ENCODE measurements around the gene PBX1. TPM values are rescaled to one million over a fixed set of nuclear protein-coding genes. Genes with fewer than 3 reads are reported as not detected.

Gene PBX1
- total and polyA plus RNA-seq, 8 donors = 11.0 to 113 (median 23.0) TPM

- Histone ChIP-seq H3K9me3 (no peaks in the 10 kb centered on the region), H3K36me3 (peaks cover 7 to 52% (median 41%) of the 10 kb centered on the region in 4 donors), H3K27ac (no peak overlapping the region), H3K27me3 (no peaks in the 10 kb centered on the region), H3K4me1 (peaks cover 0 to 49% (median 17%) of the 10 kb centered on the region in 4 donors), H3K4me3 (no peak overlapping the region)
- intact Hi-C loops (cut with DNase I; ENCODE audit: low total_unique reads) = no loop called here
- TF ChIP-seq POLR2A (IDR thresholded peaks at IDR 0.05) = no peak
- TF ChIP-seq POLR2AphosphoS5 (IDR thresholded peaks at IDR 0.05) = no peak
- TF ChIP-seq CTCF (IDR thresholded peaks at IDR 0.05) = no peak
- TF ChIP-seq EP300 (IDR thresholded peaks at IDR 0.05) = no peak
- no peak for DNase-seq
- 56 to 67% (median 60%) methylated on average over 4 of the region's 4 CpGs for WGBS, 5 donors
Measured at GRCh38 chr1:164805399-164805798, 246.4 kb downstream of the PBX1 start.

DNA sequence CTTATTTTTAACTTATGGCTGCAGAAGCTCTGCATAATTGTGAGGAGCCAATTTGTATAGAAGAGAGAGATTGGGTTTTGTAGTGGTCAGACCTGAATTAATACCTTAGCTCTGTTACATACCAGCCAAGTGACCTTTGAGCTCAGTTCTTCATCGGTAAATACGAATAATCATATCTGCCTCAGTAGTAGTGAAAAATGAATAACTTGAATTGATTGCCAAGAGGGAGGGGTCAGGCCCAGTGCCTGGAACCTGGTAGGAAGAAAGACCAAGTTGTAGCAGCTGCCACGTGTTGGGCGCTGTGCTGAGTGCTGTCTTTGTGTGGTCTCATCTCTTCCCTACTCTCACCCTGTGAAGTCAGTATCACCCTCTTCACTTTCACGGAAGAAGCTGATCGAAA, 247.5 kb downstream of the PBX1 start:
- WGBS, 5 donors = 55 to 70% (median 61%) methylated on average over 6 of the region's 6 CpGs
- TF ChIP-seq POLR2A (IDR thresholded peaks at IDR 0.05) (no peak), CTCF (IDR thresholded peaks at IDR 0.05) (no peak), EP300 (IDR thresholded peaks at IDR 0.05) (no peak), POLR2AphosphoS5 (IDR thresholded peaks at IDR 0.05) (no peak)
- peaks cover 7 to 47% (median 37%) of the 10 kb centered on the region in 4 donors for H3K36me3 ChIP-seq
- peak in 1 of 2 donors; percentile 31 for DNase-seq
- H3K4me3 ChIP-seq = no peak overlapping the region
- intact Hi-C loops (cut with DNase I; ENCODE audit: low total_unique reads) = no loop called here
- H3K27ac ChIP-seq = no peak overlapping the region
- H3K4me1 ChIP-seq = peaks cover 0 to 38% (median 15%) of the 10 kb centered on the region in 4 donors
- H3K27me3 ChIP-seq = no peaks in the 10 kb centered on the region
- no peaks in the 10 kb centered on the region for H3K9me3 ChIP-seq

- WGBS, 5 donors = 69 to 87% (median 85%) methylated on average over 1 of the region's 1 CpG
- intact Hi-C loops (cut with DNase I; ENCODE audit: low total_unique reads) = no loop called here
- H3K27ac ChIP-seq = no peak overlapping the region
Measured at GRCh38 chr1:164813776-164814175, 254.8 kb downstream of the PBX1 start.

DNA sequence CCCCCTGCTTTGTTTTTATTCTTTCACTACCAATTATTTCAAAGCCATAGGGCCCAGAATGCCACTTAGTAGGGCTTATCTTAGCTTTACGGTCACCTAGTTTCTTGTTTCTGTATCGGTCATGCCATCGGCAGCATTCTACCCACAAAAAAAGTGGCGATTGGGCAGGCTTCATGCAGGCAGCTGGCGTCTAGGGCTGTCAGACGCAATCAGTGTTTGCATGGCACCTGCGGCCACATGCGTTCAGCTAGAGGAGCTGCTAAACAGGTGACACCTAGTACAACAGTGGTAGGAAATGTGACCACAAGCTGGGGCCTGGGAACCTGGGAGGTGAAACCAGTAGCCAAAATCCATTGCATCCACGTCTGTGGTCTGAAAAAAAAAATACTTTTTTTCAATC, 262.7 kb downstream of the PBX1 start:
- intact Hi-C loops (cut with DNase I; ENCODE audit: low total_unique reads) = no loop called here
- DNase-seq = no peak
- peaks cover 7 to 39% (median 35%) of the 10 kb centered on the region in 4 donors for H3K36me3 ChIP-seq
- TF ChIP-seq EP300 (IDR thresholded peaks at IDR 0.05) (no peak), POLR2A (IDR thresholded peaks at IDR 0.05) (no peak), POLR2AphosphoS5 (IDR thresholded peaks at IDR 0.05) (no peak), CTCF (IDR thresholded peaks at IDR 0.05) (no peak)
- no peaks in the 10 kb centered on the region for H3K27me3 ChIP-seq
- H3K4me3 ChIP-seq = no peak overlapping the region
- H3K27ac ChIP-seq = no peak overlapping the region
- 92 to 96% (median 94%) methylated on average over 9 of the region's 9 CpGs for WGBS, 5 donors
- peaks cover 4 to 27% (median 17%) of the 10 kb centered on the region in 4 donors for H3K4me1 ChIP-seq
- no peaks in the 10 kb centered on the region for H3K9me3 ChIP-seq

More at GRCh38 chr1:164813776-164814175, 254.8 kb downstream of the PBX1 start:
- Histone ChIP-seq H3K36me3 (peaks cover 0 to 15% (median 11%) of the 10 kb centered on the region in 4 donors), H3K4me3 (no peak overlapping the region), H3K27me3 (no peaks in the 10 kb centered on the region), H3K4me1 (peaks cover 0 to 16% (median 0%) of the 10 kb centered on the region in 4 donors), H3K9me3 (no peaks in the 10 kb centered on the region)
- TF ChIP-seq EP300 (IDR thresholded peaks at IDR 0.05) = no peak
- no peak for TF ChIP-seq CTCF (IDR thresholded peaks at IDR 0.05)
- TF ChIP-seq POLR2A (IDR thresholded peaks at IDR 0.05) = no peak
- no peak for TF ChIP-seq POLR2AphosphoS5 (IDR thresholded peaks at IDR 0.05)
- peak in 1 of 2 donors; percentile 27 for DNase-seq
